Measurements from ENCODE around the gene KRTAP10-8.

DNA sequence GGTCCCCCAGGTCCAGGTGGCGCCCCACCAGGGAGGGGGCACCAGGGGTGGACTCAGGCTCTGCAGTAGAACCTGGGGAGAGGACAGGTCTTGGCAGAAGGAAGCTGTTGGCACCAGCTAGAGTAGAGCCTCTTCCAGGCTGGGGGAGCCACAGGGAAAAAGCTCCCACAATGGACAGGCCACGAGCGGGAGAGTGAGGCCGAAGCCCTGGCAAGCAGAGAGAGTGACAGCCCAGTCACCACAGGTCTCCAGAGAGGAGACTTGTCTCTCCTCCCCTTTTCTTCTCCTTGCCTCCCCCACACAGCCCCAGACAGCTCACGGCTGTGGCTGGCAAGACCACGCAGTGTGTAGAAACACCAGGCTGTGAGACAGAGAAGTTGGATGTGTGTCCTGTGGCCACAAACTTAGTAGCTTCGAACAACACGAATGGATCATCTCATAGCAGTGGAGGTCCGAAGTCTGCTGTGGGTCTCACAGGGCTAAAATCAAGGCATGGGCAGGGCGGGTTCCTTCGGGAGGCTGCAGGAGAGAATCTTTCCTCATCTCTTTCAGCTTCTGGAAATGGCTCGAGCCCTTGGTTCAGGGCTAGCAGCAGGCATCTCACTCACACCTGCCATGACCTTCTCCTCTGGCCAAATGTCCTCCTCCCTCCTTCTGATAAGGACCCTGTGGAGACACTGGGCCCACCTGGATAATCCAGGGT lies 39.2 kb downstream of the KRTAP10-8 start:
- TF ChIP-seq, protein P1, sequence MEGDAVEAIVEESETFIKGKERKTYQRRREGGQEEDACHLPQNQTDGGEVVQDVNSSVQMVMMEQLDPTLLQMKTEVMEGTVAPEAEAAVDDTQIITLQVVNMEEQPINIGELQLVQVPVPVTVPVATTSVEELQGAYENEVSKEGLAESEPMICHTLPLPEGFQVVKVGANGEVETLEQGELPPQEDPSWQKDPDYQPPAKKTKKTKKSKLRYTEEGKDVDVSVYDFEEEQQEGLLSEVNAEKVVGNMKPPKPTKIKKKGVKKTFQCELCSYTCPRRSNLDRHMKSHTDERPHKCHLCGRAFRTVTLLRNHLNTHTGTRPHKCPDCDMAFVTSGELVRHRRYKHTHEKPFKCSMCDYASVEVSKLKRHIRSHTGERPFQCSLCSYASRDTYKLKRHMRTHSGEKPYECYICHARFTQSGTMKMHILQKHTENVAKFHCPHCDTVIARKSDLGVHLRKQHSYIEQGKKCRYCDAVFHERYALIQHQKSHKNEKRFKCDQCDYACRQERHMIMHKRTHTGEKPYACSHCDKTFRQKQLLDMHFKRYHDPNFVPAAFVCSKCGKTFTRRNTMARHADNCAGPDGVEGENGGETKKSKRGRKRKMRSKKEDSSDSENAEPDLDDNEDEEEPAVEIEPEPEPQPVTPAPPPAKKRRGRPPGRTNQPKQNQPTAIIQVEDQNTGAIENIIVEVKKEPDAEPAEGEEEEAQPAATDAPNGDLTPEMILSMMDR (IDR thresholded peaks at IDR 0.05), result no peak
- TF ChIP-seq POLR2A (IDR thresholded peaks at IDR 0.05) (no peak), EP300 (IDR thresholded peaks at IDR 0.05) (no peak), POLR2AphosphoS5 (IDR thresholded peaks at IDR 0.05) (no peak)
